Muscle layer of duodenum (tissue), 2 donors: ENCODE results near the gene VWDE.

Experiments used
- H3K27ac ChIP-seq: one replicate; pipeline ENCODE4 v1.7.0; 2013; ENCODE audit warnings: mild to moderate bottlenecking, low read length
- H3K27me3 ChIP-seq: one replicate; pipeline ENCODE4 v1.7.0; 2013; ENCODE audit warnings: low read depth, mild to moderate bottlenecking, control low read depth, low read length
- H3K36me3 ChIP-seq, 2 donors: one replicate each; pipeline ENCODE4 v1.7.0; 2013; ENCODE audit warnings: low read length in 2 of 2, control low read depth in 1 of 2, mild to moderate bottlenecking in 1 of 2; ENCODE audit not compliant: insufficient read depth in 2 of 2, control insufficient read depth in 1 of 2
- H3K4me1 ChIP-seq, 2 donors: one replicate each; pipeline ENCODE4 v1.7.0; 2013; ENCODE audit warnings: low read length in 2 of 2, mild to moderate bottlenecking in 2 of 2, control low read depth in 1 of 2, moderate library complexity in 1 of 2; ENCODE audit not compliant: insufficient read depth in 2 of 2, control insufficient read depth in 1 of 2
- H3K4me3 ChIP-seq, 2 donors: one replicate each; pipeline ENCODE4 v1.7.0; 2013; ENCODE audit warnings: low read length in 2 of 2, low read depth in 1 of 2, mild to moderate bottlenecking in 1 of 2
- H3K9me3 ChIP-seq, 2 donors: one replicate each; pipeline ENCODE4 v1.7.0; 2013; ENCODE audit warnings: low read length in 2 of 2, control low read depth in 1 of 2, mild to moderate bottlenecking in 1 of 2; ENCODE audit not compliant: control insufficient read depth in 1 of 2
- donor health status: healthy.

VWDE gene

DNA sequence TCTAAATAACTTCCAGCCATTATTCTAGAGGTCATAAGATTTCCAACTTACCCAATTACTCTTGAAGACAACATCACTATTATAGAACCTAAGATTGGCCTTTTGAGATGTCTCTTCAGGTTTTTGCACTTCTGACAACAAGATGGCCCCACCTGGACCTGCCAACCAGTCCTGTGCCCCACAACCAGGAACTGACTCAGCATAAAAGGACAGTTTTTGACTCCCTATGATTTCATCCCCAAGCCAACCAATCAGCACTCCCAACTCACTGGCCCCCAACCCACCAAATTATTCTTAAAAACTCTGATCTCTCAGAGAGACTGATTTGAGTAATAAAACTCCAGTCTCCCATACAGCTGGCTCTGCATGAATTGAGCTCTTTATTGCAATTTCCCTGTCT, 98.2 kb downstream of the VWDE start:
- Histone ChIP-seq H3K4me3 (no peak overlapping the region), H3K4me1 (no peaks in the 10 kb centered on the region), H3K27ac (no peak overlapping the region), H3K36me3 (no peaks in the 10 kb centered on the region), H3K9me3 (peaks cover 0 to 5% of the 10 kb centered on the region in 2 donors), H3K27me3 (no peaks in the 10 kb centered on the region)

DNA sequence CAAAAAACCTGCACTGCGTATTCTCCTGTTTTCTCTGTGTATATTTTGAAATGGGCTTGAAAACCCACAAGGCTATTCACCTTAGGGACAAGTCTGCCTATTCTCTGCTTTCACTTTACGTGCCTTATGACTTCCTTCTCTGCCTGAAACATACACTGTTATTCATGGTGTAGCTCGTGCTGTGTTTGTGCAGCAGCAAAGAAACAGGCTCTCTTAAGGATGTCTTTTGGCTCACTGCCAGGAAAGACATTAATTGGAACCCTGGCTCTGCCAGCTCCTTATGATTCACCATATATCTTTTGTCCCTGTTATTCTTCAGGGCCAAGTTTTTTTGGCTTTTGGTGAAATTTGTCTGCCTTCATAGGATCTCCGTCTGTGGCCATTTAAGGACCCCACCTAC, 100.2 kb downstream of the VWDE start:
- H3K4me1 ChIP-seq, result no peaks in the 10 kb centered on the region
- no peaks in the 10 kb centered on the region for H3K27me3 ChIP-seq
- no peak overlapping the region for H3K27ac ChIP-seq
- no peaks in the 10 kb centered on the region for H3K36me3 ChIP-seq
- no peak overlapping the region for H3K4me3 ChIP-seq
- H3K9me3 ChIP-seq, result peaks cover 0 to 5% of the 10 kb centered on the region in 2 donors

- Histone ChIP-seq H3K9me3 (peaks cover 0 to 5% of the 10 kb centered on the region in 2 donors), H3K4me3 (no peak overlapping the region), H3K27me3 (no peaks in the 10 kb centered on the region), H3K27ac (no peak overlapping the region), H3K4me1 (no peaks in the 10 kb centered on the region), H3K36me3 (no peaks in the 10 kb centered on the region)
Observed at GRCh38 chr7:12303062-12303461, 100.6 kb downstream of the VWDE start.

GRCh38 chr7:12300415-12300814, 103.2 kb downstream of the VWDE start:
- Histone ChIP-seq H3K27ac (no peak overlapping the region), H3K27me3 (no peaks in the 10 kb centered on the region), H3K9me3 (peaks cover 0 to 5% of the 10 kb centered on the region in 2 donors), H3K4me1 (no peaks in the 10 kb centered on the region), H3K36me3 (no peaks in the 10 kb centered on the region), H3K4me3 (no peak overlapping the region)

DNA sequence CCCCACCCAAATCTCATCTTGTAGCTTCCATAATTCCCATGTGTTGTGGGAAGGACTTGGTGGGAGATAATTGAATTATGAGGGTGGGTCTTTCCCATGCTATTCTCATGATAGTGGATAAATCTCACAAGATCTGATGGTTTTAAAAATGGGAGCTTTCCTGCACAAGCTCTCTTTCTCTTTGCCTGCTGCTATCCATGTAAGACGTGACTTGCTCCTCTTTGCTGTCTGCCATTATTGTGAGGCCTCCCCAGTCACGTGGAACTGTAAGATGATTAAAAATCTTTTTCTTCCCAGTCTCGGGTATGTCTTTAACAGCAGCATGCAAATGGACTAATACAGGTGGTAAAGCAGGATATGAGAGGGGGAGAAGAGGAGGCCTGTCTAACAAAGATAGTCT, 104.3 kb downstream of the VWDE start:
- Histone ChIP-seq H3K36me3 (no peaks in the 10 kb centered on the region), H3K27ac (no peak overlapping the region), H3K9me3 (peaks cover 0 to 4% of the 10 kb centered on the region in 2 donors), H3K4me1 (no peaks in the 10 kb centered on the region), H3K27me3 (no peaks in the 10 kb centered on the region), H3K4me3 (no peak overlapping the region)

GRCh38 chr7:12297283-12298108, 106.2 kb downstream of the VWDE start:
- Histone ChIP-seq H3K36me3 (no peaks in the 10 kb centered on the region), H3K27ac (no peak overlapping the region), H3K4me1 (no peaks in the 10 kb centered on the region)

GRCh38 chr7:12296051-12296570, 107.6 kb downstream of the VWDE start:
- H3K4me3 ChIP-seq, result no peak overlapping the region
- no peaks in the 10 kb centered on the region for H3K27me3 ChIP-seq
- no peak overlapping the region for H3K27ac ChIP-seq
- no peaks in the 10 kb centered on the region for H3K4me1 ChIP-seq
- H3K9me3 ChIP-seq, result peaks cover 0 to 7% of the 10 kb centered on the region in 2 donors
- H3K36me3 ChIP-seq, result no peaks in the 10 kb centered on the region

More at GRCh38 chr7:12297283-12298108, 106.2 kb downstream of the VWDE start:
- no peaks in the 10 kb centered on the region for H3K27me3 ChIP-seq
- no peak overlapping the region for H3K4me3 ChIP-seq
- no peaks in the 10 kb centered on the region for H3K9me3 ChIP-seq

DNA sequence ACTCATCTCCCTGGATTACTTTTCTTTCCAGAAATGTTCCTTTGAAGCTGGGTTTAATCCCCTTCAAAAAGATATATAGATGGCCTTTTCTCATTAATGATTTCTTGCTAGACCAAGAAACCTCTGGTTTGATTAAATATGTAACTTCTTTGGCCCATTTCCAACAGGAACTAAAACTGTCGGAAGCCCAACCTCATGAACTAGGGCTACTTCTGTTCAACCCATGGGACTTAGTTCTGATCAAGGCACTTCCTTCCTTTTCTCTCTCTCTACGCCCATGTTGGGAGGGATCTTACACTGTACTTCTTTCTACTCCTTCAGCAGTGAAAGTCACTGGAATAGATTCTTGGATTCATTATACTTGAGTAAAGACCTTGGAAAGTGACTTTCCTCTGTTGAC, 109.0 kb downstream of the VWDE start:
- Histone ChIP-seq H3K36me3 (no peaks in the 10 kb centered on the region), H3K4me1 (no peaks in the 10 kb centered on the region), H3K27ac (no peak overlapping the region), H3K9me3 (peaks cover 0 to 9% of the 10 kb centered on the region in 2 donors), H3K27me3 (no peaks in the 10 kb centered on the region), H3K4me3 (no peak overlapping the region)

DNA sequence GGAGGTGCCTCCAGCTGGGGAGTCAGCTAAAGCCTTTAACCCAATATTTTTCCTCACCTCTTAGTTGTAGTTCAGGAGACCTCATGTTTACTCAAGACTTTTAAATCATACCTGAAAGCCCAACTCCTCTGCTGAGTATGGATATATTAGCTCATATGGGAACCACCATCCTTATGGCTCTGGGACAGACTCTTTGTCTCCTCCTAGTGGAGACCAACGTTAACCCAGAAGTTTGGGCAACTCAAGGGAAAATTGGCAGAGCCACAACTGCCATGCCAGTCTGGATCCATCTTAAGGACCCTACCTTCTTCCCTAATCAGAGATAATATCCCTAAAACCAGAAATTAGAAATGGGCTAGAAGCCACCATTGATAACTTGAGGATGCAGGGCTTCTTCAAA, 111.8 kb downstream of the VWDE start:
- Histone ChIP-seq H3K4me1 (no peaks in the 10 kb centered on the region), H3K36me3 (no peaks in the 10 kb centered on the region), H3K27me3 (no peaks in the 10 kb centered on the region), H3K4me3 (no peak overlapping the region), H3K9me3 (peaks cover 0 to 9% of the 10 kb centered on the region in 2 donors), H3K27ac (no peak overlapping the region)

DNA sequence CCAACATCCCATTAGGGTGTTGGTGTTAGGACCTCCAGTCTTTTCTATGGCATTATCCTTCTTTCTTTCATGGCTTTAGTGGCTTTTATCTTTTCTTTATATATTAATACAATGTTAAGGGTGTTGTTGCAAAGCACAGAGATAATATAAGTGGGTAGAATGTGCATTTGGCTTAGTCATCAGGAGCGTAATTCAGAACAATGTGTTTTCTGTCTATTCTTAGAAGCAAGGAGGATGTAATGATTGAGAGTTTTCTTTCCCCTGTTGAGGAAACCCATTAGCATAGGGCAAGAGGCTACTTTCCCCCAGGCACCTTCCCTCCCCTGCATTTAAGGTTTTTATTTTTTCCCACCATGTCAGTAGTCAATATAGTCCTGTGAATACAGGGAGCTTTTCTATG, 112.9 kb downstream of the VWDE start:
- Histone ChIP-seq H3K36me3 (no peaks in the 10 kb centered on the region), H3K9me3 (peaks cover 0 to 9% of the 10 kb centered on the region in 2 donors), H3K4me3 (no peak overlapping the region), H3K4me1 (no peaks in the 10 kb centered on the region), H3K27me3 (no peaks in the 10 kb centered on the region), H3K27ac (no peak overlapping the region)

- H3K27ac ChIP-seq, result no peak overlapping the region
- no peaks in the 10 kb centered on the region for H3K36me3 ChIP-seq
- H3K9me3 ChIP-seq, result peaks cover 0 to 9% of the 10 kb centered on the region in 2 donors
- no peaks in the 10 kb centered on the region for H3K27me3 ChIP-seq
- no peak overlapping the region for H3K4me3 ChIP-seq
- no peaks in the 10 kb centered on the region for H3K4me1 ChIP-seq
Observed at GRCh38 chr7:12289996-12290395, 113.7 kb downstream of the VWDE start.
